Measurements from ENCODE around the gene ADAT1. TPM values are rescaled to one million over a fixed set of nuclear protein-coding genes. Genes with fewer than 3 reads are reported as not detected.

The ADAT1 gene
- total RNA-seq, 2 experiments from 2014 or later, result 46.7 to 47.6 TPM

DNA sequence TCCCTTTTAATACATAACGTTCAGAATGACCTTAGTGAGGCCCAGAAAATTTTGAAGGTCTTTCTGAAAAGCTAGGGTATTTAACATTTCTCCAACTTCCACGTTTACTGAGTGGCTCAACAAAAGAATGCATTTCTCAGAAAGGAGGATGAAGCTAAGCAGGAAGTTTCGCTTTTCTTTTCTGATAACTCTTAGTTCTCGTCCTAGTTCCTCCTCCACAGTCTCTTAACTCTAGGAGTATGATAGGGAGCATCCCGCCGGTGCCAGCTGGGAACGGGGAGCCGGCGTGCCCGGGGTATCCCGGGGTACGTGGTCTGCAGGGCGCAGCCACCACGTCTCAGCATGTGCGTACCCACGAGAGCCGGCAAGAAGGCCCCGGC lies 24.0 kb upstream of the ADAT1 start:
- no peaks in the 10 kb centered on the region for H3K9me3 ChIP-seq (ENCODE audit: control insufficient read depth in 1 of 2, insufficient read depth in 1 of 2, low read length in 2 of 2)
- ATAC-seq (ENCODE audit: poor library complexity), result peak; percentile 3
- TF ChIP-seq, protein P1, sequence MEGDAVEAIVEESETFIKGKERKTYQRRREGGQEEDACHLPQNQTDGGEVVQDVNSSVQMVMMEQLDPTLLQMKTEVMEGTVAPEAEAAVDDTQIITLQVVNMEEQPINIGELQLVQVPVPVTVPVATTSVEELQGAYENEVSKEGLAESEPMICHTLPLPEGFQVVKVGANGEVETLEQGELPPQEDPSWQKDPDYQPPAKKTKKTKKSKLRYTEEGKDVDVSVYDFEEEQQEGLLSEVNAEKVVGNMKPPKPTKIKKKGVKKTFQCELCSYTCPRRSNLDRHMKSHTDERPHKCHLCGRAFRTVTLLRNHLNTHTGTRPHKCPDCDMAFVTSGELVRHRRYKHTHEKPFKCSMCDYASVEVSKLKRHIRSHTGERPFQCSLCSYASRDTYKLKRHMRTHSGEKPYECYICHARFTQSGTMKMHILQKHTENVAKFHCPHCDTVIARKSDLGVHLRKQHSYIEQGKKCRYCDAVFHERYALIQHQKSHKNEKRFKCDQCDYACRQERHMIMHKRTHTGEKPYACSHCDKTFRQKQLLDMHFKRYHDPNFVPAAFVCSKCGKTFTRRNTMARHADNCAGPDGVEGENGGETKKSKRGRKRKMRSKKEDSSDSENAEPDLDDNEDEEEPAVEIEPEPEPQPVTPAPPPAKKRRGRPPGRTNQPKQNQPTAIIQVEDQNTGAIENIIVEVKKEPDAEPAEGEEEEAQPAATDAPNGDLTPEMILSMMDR (IDR thresholded peaks at IDR 0.05), result no peak
- ChIA-PET POLR2A (interaction anchor here (0.6 to 6.0 kb wide), 27 partner anchors 9 to 1565 kb away, joined by 3 to 239 read pairs (median 10); partner anchors contain the start of genes ADAT1, CFDP1, GABARAPL2 and MON1B), CTCF (interaction anchor here (0.9 to 3.5 kb wide), 2 partner anchors 25 to 129 kb away, joined by 5 to 15 read pairs; partner anchors contain the start of gene ADAT1)
- peak in 1 of 14 experiments; percentile 26 for DNase-seq
- no peaks in the 10 kb centered on the region for H3K27me3 Mint-ChIP-seq
- peaks cover 27% of the 10 kb centered on the region for H3K36me3 ChIP-seq (ENCODE audit: insufficient read depth, low read length)
- peak overlapping the region; percentile 100 for H3K27ac Mint-ChIP-seq
- peaks cover 67% of the 10 kb centered on the region for H3K4me1 Mint-ChIP-seq (ENCODE audit: low read depth)
- peaks cover 46% of the 10 kb centered on the region for H3K4me1 ChIP-seq (ENCODE audit: insufficient read depth, low read length)
- peak overlapping the region; percentile 82 for H3K4me3 ChIP-seq (ENCODE audit: low read length)
- no peaks in the 10 kb centered on the region for H3K9me3 Mint-ChIP-seq
- intact Hi-C loops (cut with DNase I, micrococcal nuclease), result loop anchor here (1.0 to 10.0 kb wide), 8 partner anchors 24 to 1545 kb away; partner anchors contain the start of genes ADAT1 (in 2 of the 2), GABARAPL2 (in 2 of the 2), MON1B (in 1 of the 2) and RFWD3 (in 1 of the 2)
- peak overlapping the region; percentile 98 for H3K4me3 Mint-ChIP-seq
- peaks cover 77% of the 10 kb centered on the region for H3K36me3 Mint-ChIP-seq (ENCODE audit: low read depth)
- no peaks in the 10 kb centered on the region for H3K27me3 ChIP-seq (ENCODE audit: control insufficient read depth in 1 of 2, insufficient read depth in 2 of 2, low read length in 2 of 2)
- peak overlapping the region; percentile 95 to 96 for H3K27ac ChIP-seq (ENCODE audit: low read depth in 1 of 2, low read length in 2 of 2)

DNA sequence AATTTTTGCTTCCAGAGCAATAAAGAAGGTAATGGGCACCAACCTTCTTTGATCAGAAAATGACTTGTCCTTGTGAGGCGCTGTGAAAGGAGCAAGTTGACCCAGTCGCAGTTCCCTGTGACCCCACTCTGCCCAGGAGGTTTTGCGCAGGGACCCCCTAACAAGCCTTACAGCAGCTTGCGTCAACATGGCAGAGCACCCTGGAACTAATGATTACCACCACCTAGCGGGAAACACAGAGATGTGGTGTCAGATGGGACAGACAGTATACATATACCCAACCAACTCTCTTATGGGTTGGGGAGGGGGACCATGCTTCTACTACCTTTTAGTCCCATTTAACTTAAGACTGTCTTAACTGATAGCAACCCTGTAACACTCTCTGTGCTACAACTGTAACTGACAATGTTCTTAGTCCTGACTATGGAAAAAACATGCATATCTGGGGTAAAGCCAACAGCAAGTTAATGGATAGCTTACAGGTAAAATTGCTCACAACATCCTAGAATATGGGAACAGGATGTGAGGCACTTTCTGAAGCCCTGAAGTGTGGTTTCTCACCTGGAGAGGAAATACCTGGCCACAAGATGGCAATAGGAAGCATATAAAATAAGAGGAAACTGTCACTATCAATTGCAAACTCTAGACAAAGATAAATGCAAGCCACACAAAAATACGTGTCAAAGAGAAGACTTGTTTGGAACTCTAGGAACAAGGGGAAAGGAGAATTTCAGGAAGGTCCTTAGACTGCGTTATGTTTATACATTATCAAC lies 21.3 kb upstream of the ADAT1 start:
- TF ChIP-seq, protein P1 (IDR thresholded peaks at IDR 0.05), result no peak
- no peaks in the 10 kb centered on the region for H3K9me3 Mint-ChIP-seq
- peaks cover 48% of the 10 kb centered on the region for H3K4me1 Mint-ChIP-seq (ENCODE audit: low read depth)
- peak overlapping the region in 1 of 2 donors; percentile 38 for H3K27ac ChIP-seq (ENCODE audit: low read depth in 1 of 2, low read length in 2 of 2)
- peak overlapping the region; percentile 80 for H3K27ac Mint-ChIP-seq
- CTCF ChIA-PET, result interaction anchor here (1.4 kb wide), 1 partner anchor 21 kb away, joined by 3 read pairs; the partner anchor contains the start of gene ADAT1
- peaks cover 53% of the 10 kb centered on the region for H3K36me3 ChIP-seq (ENCODE audit: insufficient read depth, low read length)
- DNase-seq (peak in 3 of 14 experiments; percentile 66 to 73 (median 73)), ATAC-seq (ENCODE audit: poor library complexity) (no peak)
- H3K4me3 ChIP-seq (ENCODE audit: low read length), result peak overlapping the region; percentile 0
- H3K27me3 ChIP-seq (ENCODE audit: control insufficient read depth in 1 of 2, insufficient read depth in 2 of 2, low read length in 2 of 2), result no peaks in the 10 kb centered on the region
- H3K4me1 ChIP-seq (ENCODE audit: insufficient read depth, low read length), result peaks cover 34% of the 10 kb centered on the region
- H3K9me3 ChIP-seq (ENCODE audit: control insufficient read depth in 1 of 2, insufficient read depth in 1 of 2, low read length in 2 of 2), result no peaks in the 10 kb centered on the region
- intact Hi-C loops (cut with DNase I, micrococcal nuclease), result loop anchor here (1.0 to 10.0 kb wide), 6 partner anchors 77 to 1548 kb away; partner anchors contain the start of genes GABARAPL2 (in 1 of the 2), MON1B (in 1 of the 2), RFWD3 (in 1 of the 2) and TMEM170A (in 1 of the 2)
- POLR2A ChIA-PET, result no interaction called here
- H3K36me3 Mint-ChIP-seq (ENCODE audit: low read depth), result peaks cover 81% of the 10 kb centered on the region
- no peaks in the 10 kb centered on the region for H3K27me3 Mint-ChIP-seq
- H3K4me3 Mint-ChIP-seq, result peak overlapping the region; percentile 86

DNA sequence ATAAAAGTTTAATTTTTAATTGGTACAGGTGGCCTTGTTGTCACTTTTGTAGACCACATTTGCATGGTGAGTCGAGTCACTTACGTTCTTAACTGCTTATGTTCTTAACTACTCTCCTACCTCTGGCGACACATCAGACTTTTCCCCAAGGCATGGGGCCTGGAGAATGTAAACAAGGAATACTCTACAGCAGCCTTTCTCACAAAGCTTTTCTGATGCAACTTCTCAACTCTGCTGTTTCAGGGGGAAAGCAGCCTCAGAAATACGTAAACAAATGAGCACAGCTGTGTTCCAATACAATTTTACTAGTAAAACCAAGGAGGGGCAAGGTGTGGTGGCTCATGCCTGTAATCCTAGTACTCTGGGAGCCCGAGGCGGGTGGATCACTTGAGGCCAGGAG lies 17.5 kb upstream of the ADAT1 start:
- intact Hi-C loops (cut with DNase I, micrococcal nuclease), result loop anchor here in 1 of 2 experiments (10.0 kb wide), 1 partner anchor 976 kb away; the partner anchor contains the start of gene RFWD3
- Mint-ChIP-seq H3K4me1 (ENCODE audit: low read depth) (peaks cover 35% of the 10 kb centered on the region), H3K4me3 (no peak overlapping the region), H3K27ac (no peak overlapping the region), H3K27me3 (no peaks in the 10 kb centered on the region), H3K9me3 (no peaks in the 10 kb centered on the region), H3K36me3 (ENCODE audit: low read depth) (peaks cover 96% of the 10 kb centered on the region)
- Histone ChIP-seq H3K4me1 (ENCODE audit: insufficient read depth, low read length) (peaks cover 20% of the 10 kb centered on the region), H3K9me3 (ENCODE audit: control insufficient read depth in 1 of 2, insufficient read depth in 1 of 2, low read length in 2 of 2) (no peaks in the 10 kb centered on the region), H3K4me3 (ENCODE audit: low read length) (no peak overlapping the region), H3K36me3 (ENCODE audit: insufficient read depth, low read length) (peaks cover 85% of the 10 kb centered on the region), H3K27me3 (ENCODE audit: control insufficient read depth in 1 of 2, insufficient read depth in 2 of 2, low read length in 2 of 2) (no peaks in the 10 kb centered on the region), H3K27ac (ENCODE audit: low read depth in 1 of 2, low read length in 2 of 2) (no peak overlapping the region)
- ChIA-PET POLR2A (interaction anchor here (1.3 kb wide), 1 partner anchor 10 kb away, joined by 4 read pairs; no protein-coding TSS in a partner anchor), CTCF (no interaction called here)
- TF ChIP-seq, protein P1 (IDR thresholded peaks at IDR 0.05), result no peak
- no peak for DNase-seq
- ATAC-seq (ENCODE audit: poor library complexity), result no peak
